ENCODE results near the gene IGFALS. TPM values are rescaled to one million over a fixed set of nuclear protein-coding genes. Genes with fewer than 3 reads are reported as not detected.
A peak's percentile ranks its signal among the peaks of the same experiment; 100 is the strongest.

Gene IGFALS
- total RNA-seq, 3 donors from 2014 or later, result 0.51 to 1.9 (median 1.8) TPM

DNA sequence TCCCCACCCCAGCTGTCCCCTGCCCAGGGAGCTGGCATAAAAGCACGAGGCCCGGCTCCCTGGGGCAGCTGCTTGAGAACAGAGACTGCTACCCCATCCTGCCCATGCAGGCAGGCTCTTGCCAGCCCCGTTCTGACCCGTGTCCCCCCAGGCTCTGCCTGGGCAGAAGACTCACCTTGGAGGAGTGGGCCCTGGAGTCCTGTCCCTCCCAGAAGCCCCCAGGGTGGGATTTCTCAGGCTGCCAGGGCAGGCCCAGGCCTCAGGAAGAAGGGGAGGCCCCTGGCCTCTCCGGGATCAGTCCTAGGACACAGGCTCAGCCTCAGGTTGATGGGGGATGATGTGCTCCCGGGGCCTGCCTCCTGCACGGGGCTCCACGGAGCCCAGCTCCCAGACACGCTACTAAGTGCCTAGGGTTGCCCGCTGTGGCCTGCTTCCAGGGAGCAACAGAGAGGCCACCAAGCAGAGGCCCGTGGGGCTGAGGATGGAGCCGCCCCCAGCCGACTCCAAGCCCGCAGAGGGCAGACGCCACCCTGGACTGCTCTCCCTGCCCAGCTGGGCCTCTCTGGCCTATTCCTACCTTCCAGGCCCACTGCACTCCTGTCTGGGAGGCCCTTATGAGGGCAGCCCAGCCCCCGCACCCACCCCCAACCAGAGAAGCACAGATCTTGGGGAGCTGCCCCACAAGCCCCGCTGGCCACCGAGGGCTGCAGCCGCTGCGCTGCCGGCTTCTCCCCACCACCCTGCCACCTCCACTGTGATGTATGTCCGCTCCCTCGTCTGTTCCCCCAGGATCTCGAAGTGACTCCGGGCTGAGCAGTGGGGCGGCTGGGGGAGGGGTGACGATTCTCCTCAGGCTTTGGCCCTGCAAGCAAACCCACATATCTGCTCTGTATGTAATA is 23.9 kb downstream of the IGFALS start:
- intact Hi-C loops (cut with DNase I, micrococcal nuclease), result no loop called here
- no peaks in the 10 kb centered on the region for H3K9me3 ChIP-seq
- TF ChIP-seq, protein P1, sequence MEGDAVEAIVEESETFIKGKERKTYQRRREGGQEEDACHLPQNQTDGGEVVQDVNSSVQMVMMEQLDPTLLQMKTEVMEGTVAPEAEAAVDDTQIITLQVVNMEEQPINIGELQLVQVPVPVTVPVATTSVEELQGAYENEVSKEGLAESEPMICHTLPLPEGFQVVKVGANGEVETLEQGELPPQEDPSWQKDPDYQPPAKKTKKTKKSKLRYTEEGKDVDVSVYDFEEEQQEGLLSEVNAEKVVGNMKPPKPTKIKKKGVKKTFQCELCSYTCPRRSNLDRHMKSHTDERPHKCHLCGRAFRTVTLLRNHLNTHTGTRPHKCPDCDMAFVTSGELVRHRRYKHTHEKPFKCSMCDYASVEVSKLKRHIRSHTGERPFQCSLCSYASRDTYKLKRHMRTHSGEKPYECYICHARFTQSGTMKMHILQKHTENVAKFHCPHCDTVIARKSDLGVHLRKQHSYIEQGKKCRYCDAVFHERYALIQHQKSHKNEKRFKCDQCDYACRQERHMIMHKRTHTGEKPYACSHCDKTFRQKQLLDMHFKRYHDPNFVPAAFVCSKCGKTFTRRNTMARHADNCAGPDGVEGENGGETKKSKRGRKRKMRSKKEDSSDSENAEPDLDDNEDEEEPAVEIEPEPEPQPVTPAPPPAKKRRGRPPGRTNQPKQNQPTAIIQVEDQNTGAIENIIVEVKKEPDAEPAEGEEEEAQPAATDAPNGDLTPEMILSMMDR (IDR thresholded peaks at IDR 0.05), result no peak
- peaks cover 27% of the 10 kb centered on the region for H3K4me1 ChIP-seq (ENCODE audit: low read depth)
- DNase-seq, result peak in 1 of 3 donors; percentile 41
- H3K36me3 ChIP-seq (ENCODE audit: low read depth), result no peaks in the 10 kb centered on the region
- ATAC-seq, result no peak
- no peak overlapping the region for H3K4me3 ChIP-seq

DNA sequence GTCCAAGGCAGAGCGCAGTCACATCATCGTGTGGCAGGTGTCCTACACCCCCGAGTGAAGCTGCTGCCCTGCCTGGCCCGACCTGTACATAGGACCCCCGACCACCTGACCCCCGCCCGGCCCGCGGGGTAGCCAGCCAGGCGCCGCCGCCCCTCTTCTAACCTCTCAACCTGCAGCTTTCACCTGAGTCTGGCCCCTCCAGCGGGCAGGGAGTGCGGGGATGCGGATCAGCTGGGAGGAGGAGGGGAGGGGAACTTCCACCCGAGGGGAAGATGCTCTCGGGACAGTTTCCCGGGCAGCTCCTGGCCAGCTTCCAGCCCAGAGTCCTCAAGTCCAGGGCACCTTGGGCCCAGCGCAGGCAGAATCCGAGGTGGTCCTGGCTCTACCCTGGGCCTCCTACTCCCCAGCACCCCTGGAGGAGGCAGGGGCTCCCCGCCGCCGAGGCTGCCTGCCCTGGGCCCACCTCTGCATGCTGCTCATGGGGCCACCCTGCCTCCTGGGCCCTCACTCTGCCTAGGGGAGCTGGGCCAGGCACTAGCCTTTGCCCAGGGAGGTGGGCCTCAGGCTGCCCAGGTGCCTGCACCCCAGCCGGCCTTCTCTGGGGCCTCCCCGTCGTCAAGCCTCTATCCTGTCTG is 24.6 kb downstream of the IGFALS start:
- peaks cover 19% of the 10 kb centered on the region for H3K4me1 ChIP-seq (ENCODE audit: low read depth)
- H3K4me3 ChIP-seq, result no peak overlapping the region
- DNase-seq (peak in 1 of 3 donors; percentile 41), ATAC-seq (no peak)
- H3K9me3 ChIP-seq, result no peaks in the 10 kb centered on the region
- TF ChIP-seq, protein P1 (IDR thresholded peaks at IDR 0.05), result no peak
- H3K36me3 ChIP-seq (ENCODE audit: low read depth), result no peaks in the 10 kb centered on the region
- intact Hi-C loops (cut with DNase I, micrococcal nuclease), result no loop called here

DNA sequence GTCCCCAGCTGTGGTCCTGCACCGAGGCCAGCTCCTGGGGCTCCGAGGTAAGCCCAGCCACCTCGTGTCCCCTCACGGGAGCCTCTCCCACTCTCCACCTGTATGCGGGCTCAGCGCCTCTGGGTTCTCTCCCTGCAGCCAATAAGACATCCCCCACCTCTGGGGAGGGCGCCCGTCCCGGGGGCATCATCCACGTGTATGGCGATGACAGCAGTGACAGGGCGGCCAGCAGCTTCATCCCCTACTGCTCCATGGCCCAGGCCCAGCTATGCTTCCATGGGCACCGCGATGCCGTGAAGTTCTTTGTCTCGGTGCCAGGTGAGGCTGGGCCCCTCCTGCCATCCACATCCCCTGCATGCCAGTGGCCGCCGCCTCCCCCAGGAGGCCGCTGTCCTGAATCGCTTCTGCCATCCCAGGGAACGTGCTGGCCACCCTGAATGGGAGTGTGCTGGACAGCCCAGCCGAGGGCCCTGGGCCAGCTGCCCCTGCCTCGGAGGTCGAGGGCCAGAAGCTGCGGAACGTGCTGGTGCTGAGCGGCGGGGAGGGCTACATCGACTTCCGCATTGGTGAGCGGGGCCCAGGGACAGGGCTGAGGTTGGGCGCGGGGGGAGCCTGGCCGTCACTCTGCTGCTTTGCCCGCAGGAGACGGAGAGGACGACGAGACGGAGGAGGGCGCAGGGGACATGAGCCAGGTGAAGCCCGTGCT is 25.3 kb downstream of the IGFALS start:
- ATAC-seq, result no peak

DNA sequence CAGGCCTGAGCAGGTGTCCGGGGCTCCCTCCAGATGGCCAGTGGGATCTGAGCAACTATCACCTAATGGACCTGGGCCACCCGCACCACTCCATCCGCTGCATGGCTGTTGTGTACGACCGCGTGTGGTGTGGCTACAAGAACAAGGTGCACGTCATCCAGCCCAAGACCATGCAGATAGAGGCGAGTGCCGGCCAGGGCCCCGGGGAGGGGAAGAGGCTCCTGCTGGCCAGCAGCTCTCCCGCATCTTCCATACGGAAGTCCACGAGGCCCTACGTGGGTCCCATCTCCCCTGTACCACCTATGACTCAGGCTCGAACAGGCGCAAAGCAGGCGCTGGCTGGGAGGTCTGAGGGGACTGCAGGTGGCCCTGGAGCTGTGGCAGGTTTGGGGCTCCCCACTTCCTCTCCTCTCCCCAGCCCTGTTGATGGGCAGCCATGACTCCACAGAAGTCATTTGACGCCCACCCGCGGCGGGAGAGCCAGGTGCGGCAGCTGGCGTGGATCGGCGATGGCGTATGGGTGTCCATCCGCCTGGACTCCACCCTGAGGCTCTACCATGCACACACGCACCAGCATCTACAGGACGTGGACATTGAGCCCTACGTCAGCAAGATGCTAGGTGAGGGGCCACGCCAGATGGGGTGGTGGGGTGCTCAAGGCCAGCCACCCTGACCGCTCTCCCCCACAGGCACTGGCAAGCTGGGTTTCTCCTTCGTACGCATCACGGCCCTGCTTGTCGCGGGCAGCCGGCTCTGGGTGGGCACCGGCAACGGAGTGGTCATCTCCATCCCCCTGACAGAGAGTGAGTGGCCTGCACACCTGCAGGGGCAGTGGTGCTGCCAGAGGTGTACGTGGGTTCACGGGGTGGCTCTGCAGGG is 26.1 kb downstream of the IGFALS start:
- H3K4me3 ChIP-seq, result no peak overlapping the region
- DNase-seq, result no peak
- no peaks in the 10 kb centered on the region for H3K9me3 ChIP-seq
- TF ChIP-seq, protein P1 (IDR thresholded peaks at IDR 0.05), result no peak
- ATAC-seq, result no peak
- H3K36me3 ChIP-seq (ENCODE audit: low read depth), result no peaks in the 10 kb centered on the region
- intact Hi-C loops (cut with DNase I, micrococcal nuclease), result no loop called here
- H3K4me1 ChIP-seq (ENCODE audit: low read depth), result peaks cover 16% of the 10 kb centered on the region

More for the DNA sequence above, 25.3 kb downstream of the IGFALS start:
- intact Hi-C loops (cut with DNase I, micrococcal nuclease), result no loop called here
- H3K4me1 ChIP-seq (ENCODE audit: low read depth), result peaks cover 16% of the 10 kb centered on the region
- no peak overlapping the region for H3K4me3 ChIP-seq
- DNase-seq, result no peak
- TF ChIP-seq, protein P1 (IDR thresholded peaks at IDR 0.05), result no peak
- no peaks in the 10 kb centered on the region for H3K36me3 ChIP-seq (ENCODE audit: low read depth)
- H3K9me3 ChIP-seq, result no peaks in the 10 kb centered on the region

DNA sequence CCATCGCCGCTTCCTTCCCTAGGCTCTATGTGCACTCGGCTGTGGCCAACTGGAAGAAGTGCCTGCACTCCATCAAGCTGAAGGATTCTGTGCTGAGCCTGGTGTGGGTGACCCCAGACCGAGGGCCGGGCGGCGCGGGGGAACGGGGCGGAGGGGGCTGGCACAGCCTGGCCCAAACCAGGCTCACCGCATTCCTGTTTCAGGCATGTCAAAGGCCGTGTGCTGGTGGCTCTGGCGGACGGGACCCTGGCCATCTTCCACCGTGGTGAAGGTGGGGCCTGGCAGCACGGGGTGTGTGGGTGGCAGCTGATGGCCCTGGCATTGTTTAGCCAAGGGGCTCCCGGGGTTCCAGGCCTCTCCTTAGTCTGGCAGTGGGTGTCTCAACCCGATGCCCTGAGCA is 26.8 kb downstream of the IGFALS start:
- Histone ChIP-seq H3K36me3 (ENCODE audit: low read depth) (no peaks in the 10 kb centered on the region), H3K4me1 (ENCODE audit: low read depth) (peaks cover 12% of the 10 kb centered on the region), H3K4me3 (no peak overlapping the region), H3K9me3 (no peaks in the 10 kb centered on the region)
- TF ChIP-seq, protein P1 (IDR thresholded peaks at IDR 0.05), result no peak
- intact Hi-C loops (cut with DNase I, micrococcal nuclease), result no loop called here
- ATAC-seq, result no peak
- DNase-seq, result no peak
